Activated gamma-delta T cell (primary cell): ENCODE measurements around the gene UBE3D.
"Not testable (repeated sequence)": the region's sequence is repeated elsewhere in the genome, so short reads cannot be mapped to it uniquely, and the experiment has no call there.

Source experiments
- DNase-seq: peaks from one replicate; lab custom pipeline; 2025; lab: John Stamatoyannopoulos, UW

The UBE3D gene

GRCh38 chr6:82978362-82978945 is 87.2 kb downstream of the UBE3D start:
- DNase-seq, result no peak

GRCh38 chr6:82976179-82976578 is 89.5 kb downstream of the UBE3D start:
- DNase-seq, result no peak

- DNase-seq, result no peak
These were observed 93.7 kb downstream of the UBE3D start for GRCh38 chr6:82971877-82972460.

- no peak for DNase-seq
These were observed 94.8 kb downstream of the UBE3D start for GRCh38 chr6:82970839-82971238.

- no peak for DNase-seq
These were observed 96.9 kb downstream of the UBE3D start for GRCh38 chr6:82968708-82969107.

- DNase-seq, result no peak
These were observed 102.3 kb downstream of the UBE3D start for GRCh38 chr6:82963191-82963925.

GRCh38 chr6:82959385-82959941 is 106.2 kb downstream of the UBE3D start:
- no peak for DNase-seq

- DNase-seq, result no peak
These were observed 107.1 kb downstream of the UBE3D start for GRCh38 chr6:82958551-82958950.

GRCh38 chr6:82957868-82958245 is 107.8 kb downstream of the UBE3D start:
- DNase-seq, result no peak

- no peak for DNase-seq
These were observed 108.3 kb downstream of the UBE3D start for GRCh38 chr6:82957171-82957867.

GRCh38 chr6:82955841-82956240 is 109.8 kb downstream of the UBE3D start:
- DNase-seq, result no peak

- DNase-seq, result no peak
These were observed 110.6 kb downstream of the UBE3D start for GRCh38 chr6:82954937-82955577.

- DNase-seq, result no peak
These were observed 111.3 kb downstream of the UBE3D start for GRCh38 chr6:82954356-82954755.

GRCh38 chr6:82953871-82954270 is 111.8 kb downstream of the UBE3D start:
- DNase-seq, result no peak

GRCh38 chr6:82951935-82952334 is 113.7 kb downstream of the UBE3D start:
- no peak for DNase-seq

GRCh38 chr6:82951389-82951788 is 114.3 kb downstream of the UBE3D start:
- no peak for DNase-seq

GRCh38 chr6:82930915-82931314 is 134.7 kb downstream of the UBE3D start:
- not testable (repeated sequence) for DNase-seq

- no peak for DNase-seq
These were observed 140.7 kb downstream of the UBE3D start for GRCh38 chr6:82924799-82925535.

- no peak for DNase-seq
These were observed 144.4 kb downstream of the UBE3D start for GRCh38 chr6:82921258-82921657.

- DNase-seq, result no peak
These were observed 148.1 kb downstream of the UBE3D start for GRCh38 chr6:82917346-82918064.

GRCh38 chr6:82915666-82916065 is 150.0 kb downstream of the UBE3D start:
- DNase-seq, result no peak
